Activated T-helper 2 cell treated with anti-CD3 and anti-CD28 coated beads, Interferon-gamma antibody, Interleukin-2, Interleukin-4, amounts not matched to agents 10 μg/mL and 5 μg/mL and 100 μg/mL, durations not matched to agents 14 hours and 24 hours and 36 hours (primary cell): ENCODE results near the gene ERC2. TPM values are rescaled to one million over a fixed set of nuclear protein-coding genes. Genes with fewer than 3 reads are reported as not detected.

Source experiments
- DNase-seq: peaks from one replicate; pipeline ENCODE4 v3.0.0; 2021; ENCODE audit warnings: low spot score
- H3K27ac Mint-ChIP-seq: one replicate; pipeline ENCODE4 v1.8.0; 2021; ENCODE audit warnings: mixed read lengths
- H3K27me3 Mint-ChIP-seq: one replicate; pipeline ENCODE4 v1.8.0; 2021; ENCODE audit warnings: low read depth, mixed read lengths
- H3K36me3 Mint-ChIP-seq: one replicate; pipeline ENCODE4 v1.8.0; 2021; ENCODE audit warnings: low read depth, mixed read lengths
- H3K4me1 Mint-ChIP-seq: one replicate; pipeline ENCODE4 v1.8.0; 2021; ENCODE audit warnings: low read depth, mixed read lengths
- H3K4me3 Mint-ChIP-seq: one replicate; pipeline ENCODE4 v1.8.0; 2021; ENCODE audit warnings: low read depth, mild to moderate bottlenecking, moderate library complexity, mixed read lengths
- H3K9me3 Mint-ChIP-seq: one replicate; pipeline ENCODE4 v1.8.0; 2021; ENCODE audit warnings: mixed read lengths
- intact Hi-C: fragments of 100-400 bp; cut with micrococcal nuclease; formaldehyde crosslinking; loops from one replicate; pipeline ENCODE4 v1.15.1; 2023
- total RNA-seq: library from RNA; stranded (reverse); gene quantifications from 2 replicates; pipeline ENCODE4 v1.2.3, GENCODE V29; 2022

Gene ERC2
- total RNA-seq, 1 donor from 2014 or later: 0.09 TPM

- intact Hi-C loops: no loop called here
- H3K27me3 Mint-ChIP-seq: no peaks in the 10 kb centered on the region
- H3K9me3 Mint-ChIP-seq: no peaks in the 10 kb centered on the region
- H3K36me3 Mint-ChIP-seq: no peaks in the 10 kb centered on the region
- no peak overlapping the region for H3K27ac Mint-ChIP-seq
- no peaks in the 10 kb centered on the region for H3K4me1 Mint-ChIP-seq
- no peak overlapping the region for H3K4me3 Mint-ChIP-seq
- no peak for DNase-seq
Observed at GRCh38 chr3:55538158-55538557, 930.1 kb downstream of the ERC2 start.

GRCh38 chr3:55537563-55537962 lies 930.7 kb downstream of the ERC2 start:
- Mint-ChIP-seq H3K9me3 (no peaks in the 10 kb centered on the region), H3K4me1 (no peaks in the 10 kb centered on the region), H3K36me3 (no peaks in the 10 kb centered on the region), H3K27ac (no peak overlapping the region), H3K4me3 (no peak overlapping the region), H3K27me3 (no peaks in the 10 kb centered on the region)
- DNase-seq: no peak
- intact Hi-C loops: no loop called here

- H3K36me3 Mint-ChIP-seq: no peaks in the 10 kb centered on the region
- H3K27me3 Mint-ChIP-seq: no peaks in the 10 kb centered on the region
- intact Hi-C loops: no loop called here
Observed at GRCh38 chr3:55537129-55537528, 931.1 kb downstream of the ERC2 start.

GRCh38 chr3:55534876-55535275 lies 933.4 kb downstream of the ERC2 start:
- no peaks in the 10 kb centered on the region for H3K9me3 Mint-ChIP-seq
- no peaks in the 10 kb centered on the region for H3K27me3 Mint-ChIP-seq
- no peak overlapping the region for H3K27ac Mint-ChIP-seq
- intact Hi-C loops: no loop called here
- DNase-seq: no peak
- H3K36me3 Mint-ChIP-seq: no peaks in the 10 kb centered on the region
- no peak overlapping the region for H3K4me3 Mint-ChIP-seq
- no peaks in the 10 kb centered on the region for H3K4me1 Mint-ChIP-seq

More at GRCh38 chr3:55537129-55537528, 931.1 kb downstream of the ERC2 start:
- DNase-seq: no peak
- H3K27ac Mint-ChIP-seq: no peak overlapping the region
- no peaks in the 10 kb centered on the region for H3K4me1 Mint-ChIP-seq
- no peaks in the 10 kb centered on the region for H3K9me3 Mint-ChIP-seq
- no peak overlapping the region for H3K4me3 Mint-ChIP-seq

- no peaks in the 10 kb centered on the region for H3K9me3 Mint-ChIP-seq
- no peaks in the 10 kb centered on the region for H3K4me1 Mint-ChIP-seq
- no peak overlapping the region for H3K4me3 Mint-ChIP-seq
- no peak overlapping the region for H3K27ac Mint-ChIP-seq
- DNase-seq: no peak
- no peaks in the 10 kb centered on the region for H3K36me3 Mint-ChIP-seq
- H3K27me3 Mint-ChIP-seq: no peaks in the 10 kb centered on the region
- intact Hi-C loops: no loop called here
Observed at GRCh38 chr3:55532806-55533205, 935.5 kb downstream of the ERC2 start.

GRCh38 chr3:55531321-55531720 lies 936.9 kb downstream of the ERC2 start:
- Mint-ChIP-seq H3K27me3 (no peaks in the 10 kb centered on the region), H3K9me3 (no peaks in the 10 kb centered on the region), H3K27ac (no peak overlapping the region), H3K4me1 (no peaks in the 10 kb centered on the region), H3K4me3 (no peak overlapping the region), H3K36me3 (no peaks in the 10 kb centered on the region)
- DNase-seq: no peak
- intact Hi-C loops: no loop called here

GRCh38 chr3:55527361-55527760 lies 940.9 kb downstream of the ERC2 start:
- Mint-ChIP-seq H3K9me3 (no peaks in the 10 kb centered on the region), H3K27ac (no peak overlapping the region), H3K36me3 (no peaks in the 10 kb centered on the region), H3K4me3 (no peak overlapping the region), H3K27me3 (no peaks in the 10 kb centered on the region), H3K4me1 (no peaks in the 10 kb centered on the region)
- intact Hi-C loops: no loop called here
- no peak for DNase-seq

GRCh38 chr3:55526332-55527030 lies 941.8 kb downstream of the ERC2 start:
- Mint-ChIP-seq H3K27ac (no peak overlapping the region), H3K9me3 (no peaks in the 10 kb centered on the region), H3K4me3 (no peak overlapping the region), H3K36me3 (no peaks in the 10 kb centered on the region), H3K4me1 (no peaks in the 10 kb centered on the region), H3K27me3 (no peaks in the 10 kb centered on the region)
- no peak for DNase-seq
- intact Hi-C loops: no loop called here

GRCh38 chr3:55525436-55525835 lies 942.8 kb downstream of the ERC2 start:
- Mint-ChIP-seq H3K27me3 (no peaks in the 10 kb centered on the region), H3K36me3 (no peaks in the 10 kb centered on the region), H3K9me3 (no peaks in the 10 kb centered on the region), H3K4me1 (no peaks in the 10 kb centered on the region), H3K4me3 (no peak overlapping the region), H3K27ac (no peak overlapping the region)
- DNase-seq: no peak
- intact Hi-C loops: no loop called here

- no peak for DNase-seq
- intact Hi-C loops: no loop called here
- Mint-ChIP-seq H3K9me3 (no peaks in the 10 kb centered on the region), H3K4me1 (no peaks in the 10 kb centered on the region), H3K4me3 (no peak overlapping the region), H3K27me3 (no peaks in the 10 kb centered on the region), H3K36me3 (no peaks in the 10 kb centered on the region), H3K27ac (no peak overlapping the region)
Observed at GRCh38 chr3:55524565-55525244, 943.6 kb downstream of the ERC2 start.

- H3K36me3 Mint-ChIP-seq: no peaks in the 10 kb centered on the region
- no peak for DNase-seq
- no peaks in the 10 kb centered on the region for H3K9me3 Mint-ChIP-seq
- no peak overlapping the region for H3K4me3 Mint-ChIP-seq
- no peak overlapping the region for H3K27ac Mint-ChIP-seq
- H3K4me1 Mint-ChIP-seq: no peaks in the 10 kb centered on the region
- intact Hi-C loops: no loop called here
- H3K27me3 Mint-ChIP-seq: no peaks in the 10 kb centered on the region
Observed at GRCh38 chr3:55523471-55523870, 944.8 kb downstream of the ERC2 start.

- Mint-ChIP-seq H3K4me1 (no peaks in the 10 kb centered on the region), H3K27ac (no peak overlapping the region), H3K36me3 (no peaks in the 10 kb centered on the region), H3K9me3 (no peaks in the 10 kb centered on the region), H3K4me3 (no peak overlapping the region), H3K27me3 (no peaks in the 10 kb centered on the region)
- intact Hi-C loops: no loop called here
- no peak for DNase-seq
Observed at GRCh38 chr3:55521738-55522421, 946.4 kb downstream of the ERC2 start.

- Mint-ChIP-seq H3K27me3 (no peaks in the 10 kb centered on the region), H3K27ac (no peak overlapping the region), H3K4me3 (no peak overlapping the region), H3K4me1 (no peaks in the 10 kb centered on the region), H3K36me3 (no peaks in the 10 kb centered on the region), H3K9me3 (no peaks in the 10 kb centered on the region)
- DNase-seq: no peak
- intact Hi-C loops: no loop called here
Observed at GRCh38 chr3:55521064-55521737, 947.1 kb downstream of the ERC2 start.
